ENCODE results near the gene TRRAP. TPM values are rescaled to one million over a fixed set of nuclear protein-coding genes. Genes with fewer than 3 reads are reported as not detected.

TRRAP gene
- total and polyA plus RNA-seq, 4 donors = 8.3 to 43.1 (median 20.9) TPM

DNA sequence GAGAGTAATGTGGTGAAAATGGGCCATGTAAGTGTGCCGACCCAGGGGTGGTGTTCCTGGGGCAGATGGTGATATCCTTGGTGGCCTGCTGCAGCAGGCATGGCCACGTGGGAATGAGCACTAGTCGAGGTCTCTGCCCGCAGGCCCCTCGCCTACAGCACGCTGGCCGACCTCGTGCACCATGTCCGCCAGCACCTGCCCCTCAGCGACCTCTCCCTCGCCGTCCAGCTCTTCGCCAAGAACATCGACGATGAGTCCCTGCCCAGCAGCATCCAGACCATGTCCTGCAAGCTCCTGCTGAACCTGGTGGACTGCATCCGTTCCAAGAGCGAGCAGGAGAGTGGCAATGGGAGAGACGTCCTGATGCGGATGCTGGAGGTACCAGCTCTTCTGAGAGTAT lies 30.3 kb downstream of the TRRAP start:
- TF ChIP-seq, protein P1, sequence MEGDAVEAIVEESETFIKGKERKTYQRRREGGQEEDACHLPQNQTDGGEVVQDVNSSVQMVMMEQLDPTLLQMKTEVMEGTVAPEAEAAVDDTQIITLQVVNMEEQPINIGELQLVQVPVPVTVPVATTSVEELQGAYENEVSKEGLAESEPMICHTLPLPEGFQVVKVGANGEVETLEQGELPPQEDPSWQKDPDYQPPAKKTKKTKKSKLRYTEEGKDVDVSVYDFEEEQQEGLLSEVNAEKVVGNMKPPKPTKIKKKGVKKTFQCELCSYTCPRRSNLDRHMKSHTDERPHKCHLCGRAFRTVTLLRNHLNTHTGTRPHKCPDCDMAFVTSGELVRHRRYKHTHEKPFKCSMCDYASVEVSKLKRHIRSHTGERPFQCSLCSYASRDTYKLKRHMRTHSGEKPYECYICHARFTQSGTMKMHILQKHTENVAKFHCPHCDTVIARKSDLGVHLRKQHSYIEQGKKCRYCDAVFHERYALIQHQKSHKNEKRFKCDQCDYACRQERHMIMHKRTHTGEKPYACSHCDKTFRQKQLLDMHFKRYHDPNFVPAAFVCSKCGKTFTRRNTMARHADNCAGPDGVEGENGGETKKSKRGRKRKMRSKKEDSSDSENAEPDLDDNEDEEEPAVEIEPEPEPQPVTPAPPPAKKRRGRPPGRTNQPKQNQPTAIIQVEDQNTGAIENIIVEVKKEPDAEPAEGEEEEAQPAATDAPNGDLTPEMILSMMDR (IDR thresholded peaks at IDR 0.05; ENCODE audit: control extremely low read depth, extremely low read depth) = no peak
- ATAC-seq (ENCODE audit: insufficient read depth, low FRiP score) = no peak
- Histone ChIP-seq H3K4me3 (no peak overlapping the region), H3K9ac (ENCODE audit: insufficient read depth in 1 of 2, low read length in 2 of 2) (no peak overlapping the region), H3K36me3 (ENCODE audit: control insufficient read depth in 4 of 4, insufficient read depth in 4 of 4, low read length in 4 of 4) (peaks cover 28 to 62% (median 37%) of the 10 kb centered on the region in 4 donors), H3K27ac (ENCODE audit: low read depth in 1 of 2, low read length in 1 of 2) (no peak overlapping the region), H3K9me3 (ENCODE audit: control insufficient read depth in 4 of 4, insufficient read depth in 3 of 4, low read length in 3 of 4) (no peaks in the 10 kb centered on the region), H3K27me3 (ENCODE audit: control insufficient read depth in 3 of 3, insufficient read depth in 3 of 3, low read length in 2 of 3) (no peaks in the 10 kb centered on the region), H3K4me1 (ENCODE audit: control insufficient read depth in 5 of 5, insufficient read depth in 5 of 5, low read length in 5 of 5) (no peaks in the 10 kb centered on the region)
- no peak for DNase-seq
- 97% methylated on average over 19 of the region's 19 CpGs for WGBS, 2 donors

DNA sequence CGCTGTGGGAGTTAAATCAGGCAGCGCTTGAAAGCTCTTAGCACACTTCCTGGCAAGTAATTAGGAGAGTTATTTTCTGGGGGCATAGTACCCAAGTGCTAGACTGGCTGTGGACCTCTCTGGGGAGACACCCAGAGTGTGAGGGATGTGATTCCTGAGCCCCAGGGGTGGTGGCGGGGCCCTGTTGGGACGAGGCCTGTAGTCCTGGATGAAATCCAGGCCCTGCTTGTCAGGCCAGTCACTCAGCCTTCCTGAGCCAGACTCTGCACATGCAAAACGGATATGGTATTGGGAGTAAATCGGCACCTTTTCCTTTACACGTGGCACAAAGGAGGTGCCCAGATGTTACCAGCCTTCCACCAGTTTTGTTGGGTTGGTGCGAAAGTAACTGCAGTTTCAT lies 31.2 kb downstream of the TRRAP start:
- Histone ChIP-seq H3K27me3 (ENCODE audit: control insufficient read depth in 3 of 3, insufficient read depth in 3 of 3, low read length in 2 of 3) (no peaks in the 10 kb centered on the region), H3K36me3 (ENCODE audit: control insufficient read depth in 4 of 4, insufficient read depth in 4 of 4, low read length in 4 of 4) (peaks cover 28 to 61% (median 36%) of the 10 kb centered on the region in 4 donors), H3K9me3 (ENCODE audit: control insufficient read depth in 4 of 4, insufficient read depth in 3 of 4, low read length in 3 of 4) (no peaks in the 10 kb centered on the region), H3K4me1 (ENCODE audit: control insufficient read depth in 5 of 5, insufficient read depth in 5 of 5, low read length in 5 of 5) (no peaks in the 10 kb centered on the region), H3K27ac (ENCODE audit: low read depth in 1 of 2, low read length in 1 of 2) (no peak overlapping the region), H3K9ac (ENCODE audit: insufficient read depth in 1 of 2, low read length in 2 of 2) (no peak overlapping the region), H3K4me3 (no peak overlapping the region)
- DNase-seq (no peak), ATAC-seq (ENCODE audit: insufficient read depth, low FRiP score) (no peak)
- TF ChIP-seq, protein P1 (IDR thresholded peaks at IDR 0.05; ENCODE audit: control extremely low read depth, extremely low read depth) = no peak
- 87 to 93% methylated on average over 8 of the region's 8 CpGs for WGBS, 2 donors

DNA sequence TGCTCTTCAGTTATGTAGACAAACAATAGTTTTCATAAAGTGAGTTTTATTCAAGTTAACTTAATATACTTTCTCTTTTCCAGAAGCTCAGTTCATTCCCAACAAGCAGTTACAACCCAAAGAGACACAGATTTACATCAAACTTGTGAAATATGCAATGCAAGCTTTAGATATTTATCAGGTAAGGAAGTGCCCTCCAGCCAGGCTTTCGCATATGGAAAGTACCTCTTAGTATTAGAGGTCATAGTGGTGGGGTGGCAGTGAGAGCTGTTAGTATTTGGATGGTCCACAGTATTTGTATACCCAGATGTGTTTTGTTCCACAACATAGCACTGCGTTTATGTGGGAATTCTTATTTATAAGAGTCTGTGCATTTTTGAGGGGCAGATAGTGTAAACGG lies 32.1 kb downstream of the TRRAP start:
- TF ChIP-seq, protein P1 (IDR thresholded peaks at IDR 0.05; ENCODE audit: control extremely low read depth, extremely low read depth) = no peak

DNA sequence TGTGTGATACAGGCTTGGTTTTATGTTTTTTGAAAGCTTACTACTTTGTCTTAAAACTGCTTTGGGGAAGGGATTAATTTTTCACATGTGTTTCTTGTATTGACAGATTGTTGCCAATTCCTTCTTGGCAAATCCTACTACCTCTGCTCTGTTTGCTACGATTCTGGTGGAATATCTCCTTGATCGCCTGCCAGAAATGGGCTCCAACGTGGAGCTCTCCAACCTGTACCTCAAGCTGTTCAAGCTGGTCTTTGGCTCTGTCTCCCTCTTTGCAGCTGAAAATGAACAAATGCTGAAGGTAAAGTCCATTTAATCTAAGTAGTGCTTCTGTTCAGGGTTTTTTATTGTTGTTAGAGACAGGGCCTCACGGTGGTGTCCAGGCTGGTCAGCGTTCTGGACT lies 33.6 kb downstream of the TRRAP start:
- Histone ChIP-seq H3K4me3 (no peak overlapping the region), H3K9ac (ENCODE audit: insufficient read depth in 1 of 2, low read length in 2 of 2) (no peak overlapping the region), H3K9me3 (ENCODE audit: control insufficient read depth in 4 of 4, insufficient read depth in 3 of 4, low read length in 3 of 4) (no peaks in the 10 kb centered on the region), H3K36me3 (ENCODE audit: control insufficient read depth in 4 of 4, insufficient read depth in 4 of 4, low read length in 4 of 4) (peaks cover 32 to 49% (median 40%) of the 10 kb centered on the region in 4 donors), H3K27me3 (ENCODE audit: control insufficient read depth in 3 of 3, insufficient read depth in 3 of 3, low read length in 2 of 3) (no peaks in the 10 kb centered on the region), H3K4me1 (ENCODE audit: control insufficient read depth in 5 of 5, insufficient read depth in 5 of 5, low read length in 5 of 5) (no peaks in the 10 kb centered on the region), H3K27ac (ENCODE audit: low read depth in 1 of 2, low read length in 1 of 2) (no peak overlapping the region)
- DNase-seq (no peak), ATAC-seq (ENCODE audit: insufficient read depth, low FRiP score) (no peak)
- 87 to 94% methylated on average over 5 of the region's 5 CpGs for WGBS, 2 donors
- TF ChIP-seq, protein P1 (IDR thresholded peaks at IDR 0.05; ENCODE audit: control extremely low read depth, extremely low read depth) = no peak

More for the DNA sequence above, 32.1 kb downstream of the TRRAP start:
- Histone ChIP-seq H3K9ac (ENCODE audit: insufficient read depth in 1 of 2, low read length in 2 of 2) (no peak overlapping the region), H3K36me3 (ENCODE audit: control insufficient read depth in 4 of 4, insufficient read depth in 4 of 4, low read length in 4 of 4) (peaks cover 28 to 52% (median 33%) of the 10 kb centered on the region in 4 donors), H3K27ac (ENCODE audit: low read depth in 1 of 2, low read length in 1 of 2) (no peak overlapping the region), H3K9me3 (ENCODE audit: control insufficient read depth in 4 of 4, insufficient read depth in 3 of 4, low read length in 3 of 4) (no peaks in the 10 kb centered on the region), H3K4me1 (ENCODE audit: control insufficient read depth in 5 of 5, insufficient read depth in 5 of 5, low read length in 5 of 5) (no peaks in the 10 kb centered on the region), H3K27me3 (ENCODE audit: control insufficient read depth in 3 of 3, insufficient read depth in 3 of 3, low read length in 2 of 3) (no peaks in the 10 kb centered on the region), H3K4me3 (no peak overlapping the region)
- ATAC-seq (ENCODE audit: insufficient read depth, low FRiP score) (no peak), DNase-seq (no peak)
- 95 to 98% methylated on average over 3 of the region's 3 CpGs for WGBS, 2 donors
